HCT116 (cell line): ENCODE data around the gene POU5F1. TPM values are rescaled to one million over a fixed set of nuclear protein-coding genes. Genes with fewer than 3 reads are reported as not detected.

Source experiments
- ATAC-seq: fragments of 200-7000 bp; cut with Tn5 transposase; 2 replicates; pipeline ENCODE4 v1.9.1; 2020; ENCODE audit warnings: mild to moderate bottlenecking, moderate library complexity
- BruUV-seq: library from RNA; stranded (reverse); fragments of 400-500 nt; replicated peaks from 2 replicates; lab custom pipeline; 2021; lab: Mats Ljungman, UMichigan
- CTCF ChIA-PET: fragments of 300-600 bp; sonication (Branson Sonifier 250); formaldehyde crosslinking; loops from one replicate; lab custom pipeline; 2021; ENCODE audit warnings: antibody characterized with exemption; lab: Charles Lee
- POLR2A ChIA-PET: fragments of 300-600, 350-600 bp; sonication (Branson Sonifier 250); formaldehyde crosslinking; loops from one replicate; lab custom pipeline; 2021; ENCODE audit warnings: antibody characterized with exemption; lab: Charles Lee
- RAD21 ChIA-PET, 2 experiments: fragments of 300-600 bp; sonication (Branson Sonifier 250); formaldehyde crosslinking; loops; one replicate each; lab custom pipeline; 2023; ENCODE audit warnings: low total read pairs in 2 of 2; ENCODE audit not compliant: uncharacterized antibody in 2 of 2, unreplicated experiment in 2 of 2, low non-redundant PET in 1 of 2; lab: Charles Lee
- DNase-seq: peaks from one replicate; pipeline ENCODE4 v3.0.0-alpha.2; 2010; ENCODE audit warnings: low read depth, low spot score
- H2AFZ ChIP-seq: fragments of 200-600 bp; shearing (Covaris generic), sonication (generic); 2 replicates; pipeline ENCODE4 v1.6.1; 2017; ENCODE audit warnings: low read depth, mixed run types, mixed read lengths, antibody characterized with exemption, low read length; ENCODE audit not compliant: poor library complexity, severe bottlenecking
- H3K27ac ChIP-seq: 2 replicates; pipeline ENCODE4 v1.5.1; 2012; ENCODE audit warnings: low read depth, low read length
- H3K27me3 ChIP-seq: fragments of 200-600 bp; sonication (generic); 2 replicates; pipeline ENCODE4 v1.6.1; 2016; ENCODE audit warnings: mixed run types, low read length, mixed read lengths; ENCODE audit not compliant: insufficient read depth
- H3K36me3 ChIP-seq, 2 experiments: fragments of 200-500 bp in 1 of 2; fragments of 200-600 bp in 1 of 2; sonication (Bioruptor generic) in 1 of 2; sonication (generic) in 1 of 2; 2 replicates each; pipeline versions ENCODE4 v1.5.1 to v1.6.1; 2014 to 2016; ENCODE audit warnings: low read length in 2 of 2, inconsistent platforms in 1 of 2, mixed read lengths in 1 of 2, mixed run types in 1 of 2; ENCODE audit not compliant: insufficient read depth in 2 of 2, control insufficient read depth in 1 of 2
- H3K4me1 ChIP-seq, 2 experiments: fragments of 200-600 bp in 1 of 2; sonication (generic) in 1 of 2; 2 replicates each; pipeline versions ENCODE4 v1.5.1 to v1.6.1; 2012 to 2017; ENCODE audit warnings: low read length in 2 of 2, inconsistent platforms in 1 of 2, mild to moderate bottlenecking in 1 of 2, mixed read lengths in 1 of 2, mixed run types in 1 of 2, moderate library complexity in 1 of 2; ENCODE audit not compliant: insufficient read depth in 2 of 2, control insufficient read depth in 1 of 2
- H3K4me2 ChIP-seq: fragments of 200-600 bp; sonication (generic); 2 replicates; pipeline ENCODE4 v1.6.1; 2017; ENCODE audit warnings: mixed run types, low read length, mixed read lengths
- H3K4me3 ChIP-seq, 2 experiments: fragments of 200-600 bp in 1 of 2; sonication (generic) in 1 of 2; replicated peaks in 1 of 2; 2 replicates each; pipeline ENCODE4 v1.5.1; 2011 to 2016; ENCODE audit warnings: low read length in 2 of 2, control low read depth in 1 of 2, low read depth in 1 of 2, mild to moderate bottlenecking in 1 of 2, mixed read lengths in 1 of 2, mixed run types in 1 of 2
- H3K79me2 ChIP-seq: fragments of 200-600 bp; sonication (generic); 2 replicates; pipeline ENCODE4 v1.6.1; 2017; ENCODE audit warnings: mild to moderate bottlenecking, mixed run types, low read length, moderate library complexity, mixed read lengths; ENCODE audit not compliant: insufficient read depth
- H3K9ac ChIP-seq: fragments of 200-600 bp; sonication (generic); 2 replicates; pipeline ENCODE4 v1.6.1; 2016; ENCODE audit warnings: low read length, mixed read lengths
- H3K9me2 ChIP-seq: fragments of 200-600 bp; sonication (generic), shearing (Covaris generic); 2 replicates; pipeline ENCODE4 v1.6.1; 2017; ENCODE audit warnings: mixed run types, mild to moderate bottlenecking, moderate library complexity; ENCODE audit not compliant: insufficient read depth
- H3K9me3 ChIP-seq, 2 experiments: fragments of 200-500 bp in 1 of 2; fragments of 200-600 bp in 1 of 2; sonication (Bioruptor generic) in 1 of 2; sonication (generic) in 1 of 2; 2 replicates each; pipeline ENCODE4 v1.6.1; 2014 to 2017; ENCODE audit warnings: low read length in 2 of 2, mixed read lengths in 2 of 2, inconsistent platforms in 1 of 2, low read depth in 1 of 2, mild to moderate bottlenecking in 1 of 2, mixed run types in 1 of 2, moderate library complexity in 1 of 2; ENCODE audit not compliant: control insufficient read depth in 1 of 2, insufficient read depth in 1 of 2
- H4K20me1 ChIP-seq: fragments of 200-600 bp; sonication (generic), shearing (Covaris generic); 2 replicates; pipeline ENCODE4 v1.6.1; 2017; ENCODE audit warnings: mixed run types, mild to moderate bottlenecking, moderate library complexity; ENCODE audit not compliant: insufficient read depth
- ATF3 ChIP-seq: IDR thresholded peaks from 2 replicates; pipeline ENCODE4 v1.6.1; 2012
- CEBPB ChIP-seq: IDR thresholded peaks from 2 replicates; pipeline ENCODE4 v1.6.1; 2012; ENCODE audit warnings: low read depth
- ELF1 ChIP-seq: IDR thresholded peaks from 2 replicates; pipeline ENCODE4 v1.6.1; 2012; ENCODE audit warnings: low read depth, borderline replicate concordance
- FOSL1 ChIP-seq: IDR thresholded peaks from 2 replicates; pipeline ENCODE4 v1.6.1; 2012; ENCODE audit warnings: low read depth
- MAX ChIP-seq: IDR thresholded peaks from 2 replicates; pipeline ENCODE4 v1.6.1; 2012
- POLR2AphosphoS5 ChIP-seq: IDR thresholded peaks from 2 replicates; pipeline ENCODE4 v1.6.1; 2011; ENCODE audit warnings: mild to moderate bottlenecking, low read depth, low read length, moderate library complexity
- REST ChIP-seq: IDR thresholded peaks from 2 replicates; pipeline ENCODE4 v1.6.1; 2012; ENCODE audit warnings: low read depth
- SP1 ChIP-seq: IDR thresholded peaks from 2 replicates; pipeline ENCODE4 v1.6.1; 2012; ENCODE audit warnings: low read depth
- TCF7L2 ChIP-seq: IDR thresholded peaks from 2 replicates; pipeline ENCODE4 v1.7.0; 2011; ENCODE audit warnings: borderline replicate concordance, inconsistent platforms; ENCODE audit not compliant: insufficient read depth, insufficient read length; ENCODE audit errors: extremely low read depth
- YY1 ChIP-seq: IDR thresholded peaks from 2 replicates; pipeline ENCODE4 v1.6.1; 2011; ENCODE audit warnings: low read length, low read depth, moderate library complexity, mild to moderate bottlenecking; ENCODE audit not compliant: insufficient replicate concordance; ENCODE audit errors: extremely low read depth
- ZFX ChIP-seq: fragments of 450-650 bp; IDR thresholded peaks from 2 replicates; pipeline ENCODE4 v1.6.1; 2017
- intact Hi-C: fragments of 100-400 bp; cut with micrococcal nuclease; formaldehyde crosslinking; loops from 2 replicates; pipeline ENCODE4 v1.10.0; 2022
- total RNA-seq: library from RNA; stranded (reverse); gene quantifications from one replicate; pipeline ENCODE4 v1.2.1, GENCODE V29; 2021; ENCODE audit not compliant: unreplicated experiment

POU5F1 gene
- total RNA-seq, 1 experiment from 2014 or later = 1.9 TPM

- ChIA-PET CTCF (interaction anchor here (1.4 kb wide), 1 partner anchor 24 kb away, joined by 3 read pairs; no protein-coding TSS in a partner anchor), RAD21 (interaction anchor here in 1 of 2 experiments (0.6 kb wide), 1 partner anchor 20 kb away, joined by 6 read pairs; no protein-coding TSS in a partner anchor), POLR2A (no interaction called here)
- BruUV-seq = no TSS peak
- ATAC-seq = no peak
- Histone ChIP-seq H3K27ac (no peak overlapping the region), H3K4me3 (no peak overlapping the region), H2AFZ (no peak overlapping the region), H4K20me1 (no peaks in the 10 kb centered on the region), H3K27me3 (no peaks in the 10 kb centered on the region), H3K4me2 (no peak overlapping the region), H3K9me3 (no peaks in the 10 kb centered on the region), H3K36me3 (peaks cover 0 to 8% of the 10 kb centered on the region in 2 experiments; a peak in 2 of 4 replicates), H3K4me1 (peaks cover 5 to 9% of the 10 kb centered on the region in 2 experiments), H3K79me2 (peaks cover 4% of the 10 kb centered on the region), H3K9me2 (no peaks in the 10 kb centered on the region)
- DNase-seq = no peak
- no peak for TF ChIP-seq TCF7L2
- TF ChIP-seq YY1 = no peak
- TF ChIP-seq CEBPB = no peak
- no peak for TF ChIP-seq ATF3
- TF ChIP-seq MAX = no peak
- no peak for TF ChIP-seq SP1
- no peak for TF ChIP-seq FOSL1
- TF ChIP-seq REST = no peak
- no peak for TF ChIP-seq ZFX
- no peak for TF ChIP-seq ELF1
- TF ChIP-seq POLR2AphosphoS5 = no peak
- TF ChIP-seq, all 23 proteins: peak for 0
- intact Hi-C loops = no loop called here
- no peak overlapping the region for H3K9ac ChIP-seq
Observed at GRCh38 chr6:31152781-31153180, 17.7 kb downstream of the POU5F1 start.
